GM19468 (cell line): ENCODE measurements around the gene PARS2.
"Not testable (repeated sequence)": the region's sequence is repeated elsewhere in the genome, so short reads cannot be mapped to it uniquely, and the experiment has no call there.

Experiments used
- ATAC-seq: cut with Tn5 transposase; IDR thresholded peaks from one replicate; pipeline ENCODE4 v1.9.1; 2021; ENCODE audit warnings: mild to moderate bottlenecking, moderate library complexity, moderate number of reproducible peaks; ENCODE audit not compliant: unreplicated experiment; ENCODE audit errors: extremely low read depth

PARS2 gene

DNA sequence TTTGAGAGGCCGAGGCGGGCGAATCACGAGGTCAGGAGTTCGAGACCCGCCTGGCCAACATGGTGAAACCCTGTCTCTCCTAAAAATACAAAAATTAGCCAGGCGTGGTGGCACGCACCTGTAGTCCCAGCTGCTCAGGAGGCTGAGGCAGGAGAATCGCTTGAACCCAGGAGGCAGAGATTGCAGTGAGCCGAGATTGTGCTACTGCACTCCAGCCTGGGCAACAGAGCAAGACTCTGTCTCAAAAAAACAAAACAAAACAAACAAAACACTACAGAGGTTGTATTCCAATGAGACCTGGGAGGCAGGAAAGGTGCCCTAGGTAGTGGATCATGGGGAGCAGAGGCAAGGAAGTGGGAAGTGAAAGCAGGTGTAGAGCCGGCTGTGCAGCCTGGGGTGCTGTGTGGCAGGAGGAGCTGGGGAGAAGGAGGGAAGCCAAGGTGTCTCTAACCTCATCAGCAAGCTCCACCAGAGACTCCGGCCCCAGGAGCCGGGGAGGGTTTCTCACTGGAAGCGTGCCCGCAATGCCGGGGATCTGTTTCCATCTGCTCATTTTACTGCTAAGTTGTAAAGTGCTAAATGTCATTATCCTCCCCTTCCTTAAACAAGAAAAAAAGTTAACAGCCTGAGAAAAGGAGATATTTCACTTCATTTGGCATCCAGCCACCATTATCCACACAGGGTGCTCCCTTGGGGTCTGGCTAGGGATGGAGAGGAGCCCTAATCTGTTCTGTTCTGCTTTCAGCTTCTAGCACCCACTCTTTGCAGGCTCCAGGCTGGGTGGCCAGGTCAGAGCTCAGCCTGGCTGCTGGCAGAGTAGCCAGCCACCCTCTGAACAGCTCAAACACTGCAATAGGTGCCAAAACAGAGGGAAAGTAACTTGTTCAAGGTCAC lies 11.8 kb upstream of the PARS2 start:
- ATAC-seq: not testable (repeated sequence)

DNA sequence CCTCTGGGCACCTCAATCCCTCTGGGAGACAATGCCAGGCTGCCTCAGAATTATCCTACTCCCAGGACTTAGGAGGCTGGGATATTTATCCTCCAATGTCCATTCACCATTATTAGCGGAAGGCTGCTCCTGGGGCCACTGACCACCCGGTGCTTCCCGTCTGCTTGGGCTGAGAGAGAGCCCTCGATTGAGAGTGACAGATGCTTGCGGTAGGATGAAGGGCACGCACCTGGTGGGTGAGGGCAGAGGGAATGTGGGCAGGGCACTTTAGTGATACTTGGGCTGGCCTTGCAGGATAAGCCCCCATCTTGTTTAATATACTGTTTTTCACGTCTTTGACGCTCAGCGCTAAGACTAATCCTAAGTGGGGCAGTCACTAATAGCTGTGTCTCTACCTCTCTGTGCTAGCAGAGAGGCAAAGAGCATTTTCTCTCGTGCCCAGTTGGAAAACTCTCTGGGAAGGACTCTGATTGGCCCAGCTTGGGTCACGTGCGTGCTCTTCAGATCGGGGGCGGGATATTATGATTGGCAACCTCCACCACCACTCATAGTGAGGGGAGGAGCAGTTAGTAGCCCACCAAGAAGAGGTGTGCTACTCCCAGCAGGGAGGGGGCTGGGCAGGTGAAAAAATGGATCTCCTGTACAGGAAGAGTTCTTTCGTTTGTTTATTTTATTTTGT lies 10.6 kb upstream of the PARS2 start:
- no peak for ATAC-seq

- no peak for ATAC-seq
These were observed 8.6 kb upstream of the PARS2 start for GRCh38 chr1:54772951-54773350.

DNA sequence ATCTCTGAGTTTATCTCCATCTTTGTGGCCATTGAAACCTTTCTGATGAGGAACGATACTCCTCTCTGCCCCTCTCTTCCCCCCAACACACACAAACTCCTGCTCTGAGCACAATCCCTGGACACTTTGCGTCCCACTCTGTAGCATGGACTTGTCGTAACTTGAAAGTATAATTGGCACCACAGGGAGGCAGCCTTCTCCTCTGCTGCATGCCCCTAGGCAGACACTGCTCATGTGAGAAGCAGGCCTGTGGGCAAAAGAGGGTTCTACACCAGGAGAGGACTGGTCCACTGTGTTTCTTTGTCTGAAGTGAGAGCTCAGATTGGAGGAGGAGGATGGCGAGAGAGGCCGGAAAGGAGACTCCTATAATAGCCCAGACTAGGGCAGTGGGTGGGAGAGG lies 3.8 kb upstream of the PARS2 start:
- ATAC-seq: no peak

DNA sequence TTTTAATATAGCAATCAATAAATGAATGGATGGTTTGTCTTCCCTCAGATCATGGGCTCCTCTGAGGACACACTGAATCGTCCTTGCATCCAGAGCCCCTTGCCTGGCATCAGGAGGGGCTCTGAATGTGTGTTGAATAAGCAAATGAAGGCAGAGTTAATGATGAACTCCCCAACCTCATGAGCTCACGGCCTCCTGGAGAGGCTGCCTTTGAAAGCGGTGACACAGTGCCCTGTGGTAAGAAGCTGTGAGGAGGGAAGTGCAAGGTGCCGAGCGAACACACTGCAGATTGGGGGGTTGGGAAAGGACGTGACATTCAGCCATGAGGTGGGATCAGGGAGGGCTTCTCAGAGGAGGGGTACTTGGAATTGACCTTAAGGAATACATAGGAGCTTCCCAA lies 3.2 kb upstream of the PARS2 start:
- ATAC-seq: no peak

DNA sequence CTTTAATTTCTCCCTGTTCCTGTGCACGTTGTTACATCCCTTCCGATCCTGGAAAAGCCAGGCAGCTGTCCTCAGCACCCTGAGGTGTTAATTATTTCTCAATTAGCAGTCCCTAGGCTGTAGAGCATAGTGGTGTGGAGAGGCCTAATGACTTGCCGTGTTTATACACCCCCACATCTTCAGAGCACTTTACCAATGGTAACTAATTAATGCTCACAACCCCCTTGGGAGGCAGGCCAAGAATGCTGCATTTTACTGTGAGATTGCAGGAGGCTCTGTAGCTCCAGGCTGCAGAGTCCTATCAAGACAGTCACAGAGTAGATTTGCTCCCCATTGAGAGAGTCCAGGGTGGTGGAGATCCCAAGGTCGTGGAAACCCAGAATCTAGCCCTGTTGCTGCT lies 2.4 kb upstream of the PARS2 start:
- ATAC-seq: no peak

GRCh38 chr1:54764922-54765561 lies 719 bp upstream of the PARS2 start:
- ATAC-seq: no peak

DNA sequence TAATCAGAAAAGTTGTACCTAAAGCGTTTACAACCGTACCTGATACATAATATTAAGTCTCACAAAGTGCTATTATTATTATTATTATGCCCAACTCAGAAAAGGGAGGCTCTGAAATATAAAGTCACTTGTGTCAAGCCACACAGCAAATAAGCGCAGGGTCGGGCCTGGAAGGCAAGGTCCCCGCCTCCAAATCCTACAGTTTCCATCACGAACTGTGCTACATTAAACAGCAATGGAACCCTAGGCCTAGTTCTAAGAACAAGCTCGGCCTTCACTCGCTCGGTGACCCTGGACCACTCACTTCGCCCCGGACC lies 549 bp downstream of the PARS2 start:
- ATAC-seq: no peak

DNA sequence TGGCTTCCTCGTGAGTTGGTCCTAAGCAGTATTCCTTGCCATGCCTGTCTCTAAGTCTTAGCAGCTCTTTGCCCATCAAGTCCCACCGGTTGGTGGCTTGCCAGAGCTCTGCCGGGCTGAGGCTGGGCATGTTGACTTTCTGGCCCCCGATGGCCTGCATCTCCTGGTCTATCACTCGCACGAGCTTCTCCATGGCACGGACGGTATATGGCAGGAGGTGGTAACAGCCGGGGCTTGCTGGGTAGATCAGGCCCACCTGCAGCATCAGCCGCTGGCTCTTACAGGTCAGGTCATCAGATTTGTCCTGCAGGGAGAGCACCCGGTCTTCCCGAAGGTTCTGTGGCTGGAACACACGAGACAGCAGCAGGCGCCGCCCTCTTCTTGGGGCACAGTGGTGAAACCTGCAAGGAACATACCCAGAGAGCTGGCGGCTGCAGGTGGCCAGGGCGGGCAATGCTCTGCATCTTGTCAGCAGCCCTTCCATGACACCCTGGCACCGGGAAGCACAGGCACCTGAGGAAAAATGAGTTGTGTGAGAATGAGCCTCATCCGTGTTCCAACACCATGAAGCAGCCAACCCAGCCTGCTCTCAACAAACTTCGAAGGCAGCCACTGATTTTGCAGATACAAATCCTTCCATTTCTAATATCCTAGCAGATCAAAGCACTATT lies 5.5 kb downstream of the PARS2 start:
- ATAC-seq: no peak

GRCh38 chr1:54757833-54758232 lies 6.5 kb downstream of the PARS2 start:
- ATAC-seq: no peak

GRCh38 chr1:54754486-54755285 lies 9.6 kb downstream of the PARS2 start:
- no peak for ATAC-seq

GRCh38 chr1:54754045-54754444 lies 10.3 kb downstream of the PARS2 start:
- ATAC-seq: no peak

DNA sequence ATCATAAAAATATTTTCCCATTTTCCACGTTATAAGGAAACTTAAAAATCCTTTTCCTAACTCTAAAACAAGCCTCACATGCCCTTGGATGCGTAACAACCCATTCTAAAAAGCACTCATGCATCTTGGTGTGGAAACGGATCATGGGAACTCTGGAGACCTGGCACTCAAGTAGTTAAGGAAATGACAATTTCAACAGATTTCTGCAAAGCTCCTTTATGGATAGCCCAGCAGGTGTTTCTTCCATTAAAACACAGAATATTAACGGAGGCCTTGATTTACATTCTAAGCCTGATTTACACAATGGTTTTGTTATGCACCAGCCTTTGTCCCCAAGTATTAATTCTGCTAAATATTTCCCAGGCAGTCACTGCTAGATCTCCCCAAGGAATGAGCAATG lies 12.9 kb downstream of the PARS2 start:
- ATAC-seq: no peak

- no peak for ATAC-seq
These were observed 13.7 kb downstream of the PARS2 start for GRCh38 chr1:54750596-54750995.

DNA sequence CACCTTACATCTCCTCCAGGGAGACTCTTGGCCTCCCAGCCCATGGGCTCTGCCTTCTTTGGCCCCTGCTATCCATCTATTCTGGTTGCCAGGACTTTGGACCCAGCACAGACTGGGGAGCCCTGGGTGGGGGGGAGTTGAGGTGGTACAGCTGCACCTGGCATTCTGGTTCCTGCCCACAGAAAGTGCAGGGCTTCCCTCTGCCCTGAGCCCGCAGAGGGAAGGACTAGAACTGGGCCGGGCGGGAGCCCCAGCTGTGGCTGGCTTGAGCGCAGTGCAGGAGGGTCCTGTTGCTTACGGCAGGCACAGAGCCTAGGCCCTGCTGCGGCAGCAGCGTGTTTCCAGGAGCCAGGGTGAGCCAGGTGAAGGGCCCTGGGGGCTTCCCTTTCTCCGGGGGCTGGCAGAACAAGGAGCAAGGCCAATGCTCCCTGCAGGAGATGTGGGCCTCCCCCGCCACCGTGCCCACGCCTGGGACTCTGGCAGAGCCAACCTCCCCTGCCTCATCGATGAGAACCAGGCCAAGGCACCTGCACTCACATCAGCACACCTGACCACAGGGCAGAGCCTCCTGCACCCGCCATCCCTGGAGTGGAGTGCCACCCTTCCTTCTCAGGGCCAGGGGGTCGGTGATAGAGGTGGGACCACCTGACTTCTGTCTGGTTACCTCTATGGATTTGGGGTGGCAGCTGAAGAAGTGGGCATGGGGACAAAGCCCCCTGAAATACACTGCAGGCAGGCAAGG lies 16.1 kb downstream of the PARS2 start:
- ATAC-seq: no peak

GRCh38 chr1:54745864-54746263 lies 18.5 kb downstream of the PARS2 start:
- ATAC-seq: no peak

GRCh38 chr1:54745274-54745673 lies 19.0 kb downstream of the PARS2 start:
- no peak for ATAC-seq

DNA sequence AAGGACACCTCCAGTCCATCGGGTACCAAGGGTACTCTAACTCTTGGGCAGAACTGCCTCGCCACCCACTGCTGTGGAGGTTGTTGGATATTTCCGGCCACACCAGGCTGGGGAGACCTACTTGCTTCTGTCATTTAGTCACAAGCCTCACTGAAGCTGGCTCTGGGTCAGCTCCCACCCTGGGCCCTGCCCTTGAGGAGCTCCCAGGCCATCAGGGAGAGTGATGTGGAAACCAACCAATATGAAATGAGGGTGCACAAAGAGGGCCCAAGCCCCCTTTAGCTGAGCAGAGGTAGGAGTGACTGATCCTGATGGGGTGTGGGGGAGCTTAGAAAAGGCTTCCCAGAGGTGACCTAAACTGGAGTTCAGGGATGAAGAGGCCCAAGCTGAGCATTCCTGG lies 19.6 kb downstream of the PARS2 start:
- no peak for ATAC-seq
